ENCODE measurements around the gene CNTRL. TPM values are rescaled to one million over a fixed set of nuclear protein-coding genes. Genes with fewer than 3 reads are reported as not detected.

CNTRL gene
- total RNA-seq, 1 experiment from 2014 or later: 13.4 TPM

- Histone ChIP-seq H4K20me1 (ENCODE audit: insufficient read depth) (no peaks in the 10 kb centered on the region), H2AFZ (ENCODE audit: low read depth, low read length, poor library complexity, severe bottlenecking) (peak overlapping the region; percentile 60), H3K4me1 (ENCODE audit: control insufficient read depth in 1 of 2, insufficient read depth in 2 of 2, low read length in 2 of 2) (peaks cover 0 to 20% of the 10 kb centered on the region in 2 experiments; a peak in 2 of 4 replicates), H3K27ac (ENCODE audit: low read depth, low read length) (no peak overlapping the region), H3K36me3 (ENCODE audit: control insufficient read depth in 1 of 2, insufficient read depth in 2 of 2, low read length in 2 of 2) (no peaks in the 10 kb centered on the region), H3K27me3 (ENCODE audit: insufficient read depth, low read length) (peaks cover 2% of the 10 kb centered on the region; the same call in 1 of the 2 replicates), H3K9me3 (ENCODE audit: control insufficient read depth in 1 of 2, insufficient read depth in 1 of 2, low read depth in 1 of 2, low read length in 2 of 2) (no peaks in the 10 kb centered on the region), H3K4me2 (ENCODE audit: low read length) (peak overlapping the region; percentile 60), H3K4me3 (replicated peaks in 1 of 2; ENCODE audit: low read depth in 1 of 2, low read length in 2 of 2) (peak overlapping the region; percentile 31 to 54), H3K79me2 (ENCODE audit: insufficient read depth, low read length) (no peaks in the 10 kb centered on the region), H3K9ac (ENCODE audit: low read length) (no peak overlapping the region), H3K9me2 (ENCODE audit: insufficient read depth) (no peaks in the 10 kb centered on the region)
- no peak for TF ChIP-seq RAD21 (IDR thresholded peaks at IDR 0.05; ENCODE audit: low read depth)
- TF ChIP-seq CEBPB (IDR thresholded peaks at IDR 0.05; ENCODE audit: low read depth): no peak
- TF ChIP-seq FOSL1 (IDR thresholded peaks at IDR 0.05; ENCODE audit: low read depth): no peak
- no peak for TF ChIP-seq SRF (IDR thresholded peaks at IDR 0.05; ENCODE audit: low read depth)
- TF ChIP-seq ZFX (IDR thresholded peaks at IDR 0.05): no peak
- TF ChIP-seq POLR2A (IDR thresholded peaks at IDR 0.05; ENCODE audit: borderline replicate concordance, extremely low read depth, insufficient read depth, insufficient read length): no peak
- TF ChIP-seq CTCF (IDR thresholded peaks at IDR 0.05 in 2 of 3, conservative IDR thresholded peaks at IDR 0.05 in 1 of 3; ENCODE audit: borderline replicate concordance in 1 of 3, insufficient read depth in 1 of 3, low read depth in 2 of 3, low read length in 2 of 3): no peak
- TF ChIP-seq EZH2 (IDR thresholded peaks at IDR 0.05): no peak
- no peak for TF ChIP-seq ELF1 (IDR thresholded peaks at IDR 0.05; ENCODE audit: borderline replicate concordance, low read depth)
- no peak for TF ChIP-seq JUND (IDR thresholded peaks at IDR 0.05)
- TF ChIP-seq CBX3 (IDR thresholded peaks at IDR 0.05; ENCODE audit: low read depth): no peak
- no peak for TF ChIP-seq YY1 (IDR thresholded peaks at IDR 0.05; ENCODE audit: extremely low read depth, insufficient replicate concordance, low read depth, low read length)
- ChIA-PET CTCF (interaction anchor here (0.9 to 2.4 kb wide), 4 partner anchors 11 to 315 kb away, joined by 4 to 20 read pairs (median 8); no protein-coding TSS in a partner anchor), POLR2A (no interaction called here), RAD21 (ENCODE audit: low non-redundant PET in 1 of 2, low total read pairs in 2 of 2, uncharacterized antibody in 2 of 2, unreplicated experiment in 2 of 2) (no interaction called here)
- DNase-seq (ENCODE audit: low read depth, low spot score) (no peak), ATAC-seq (no peak)
- intact Hi-C loops (cut with micrococcal nuclease): no loop called here
- no TSS peak for BruUV-seq (replicated peaks)
These were observed 3.4 kb upstream of the CNTRL start for GRCh38 chr9:121071370-121071755.
